Epithelial cell of proximal tubule (primary cell): Measurements from ENCODE around the gene MYRIP. TPM values are rescaled to one million over a fixed set of nuclear protein-coding genes. Genes with fewer than 3 reads are reported as not detected.

Experiments used
- DNase-seq: peaks from one replicate; pipeline ENCODE4 v3.0.0-alpha.2; 2011; ENCODE audit warnings: low read depth
- H3K4me3 ChIP-seq: 2 replicates; pipeline ENCODE4 v1.5.1; 2011; ENCODE audit warnings: low read depth, mild to moderate bottlenecking, low read length
- CTCF ChIP-seq: conservative IDR thresholded peaks from 2 replicates; pipeline ENCODE4 v1.5.1; 2012; ENCODE audit warnings: low read depth, mild to moderate bottlenecking, low read length
- total RNA-seq: library from RNA; depleted of rRNA; stranded (reverse); fragments of >200 nt; gene quantifications from 2 replicates; pipeline ENCODE4 v1.2.3, GENCODE V29; 2015

Gene MYRIP
- total RNA-seq, 1 donor from 2014 or later: 0.12 TPM

GRCh38 chr3:40299721-40300335 lies 490.4 kb downstream of the MYRIP start:
- DNase-seq: no peak
- H3K4me3 ChIP-seq: no peak overlapping the region
- no peak for TF ChIP-seq CTCF

- H3K4me3 ChIP-seq: no peak overlapping the region
- no peak for TF ChIP-seq CTCF
- DNase-seq: no peak
These were observed 493.4 kb downstream of the MYRIP start for GRCh38 chr3:40302784-40303183.

- H3K4me3 ChIP-seq: no peak overlapping the region
- no peak for TF ChIP-seq CTCF
- DNase-seq: no peak
These were observed 494.9 kb downstream of the MYRIP start for GRCh38 chr3:40304352-40304751.

GRCh38 chr3:40306336-40306735 lies 496.9 kb downstream of the MYRIP start:
- H3K4me3 ChIP-seq: no peak overlapping the region
- DNase-seq: no peak
- no peak for TF ChIP-seq CTCF

- TF ChIP-seq CTCF: no peak
- no peak overlapping the region for H3K4me3 ChIP-seq
- DNase-seq: no peak
These were observed 497.8 kb downstream of the MYRIP start for GRCh38 chr3:40307176-40307575.

GRCh38 chr3:40308725-40309417 lies 499.5 kb downstream of the MYRIP start:
- no peak for TF ChIP-seq CTCF
- no peak for DNase-seq
- H3K4me3 ChIP-seq: peak overlapping the region; percentile 92

- DNase-seq: peak; percentile 73
- H3K4me3 ChIP-seq: peak within 1 kb of the TSS; percentile 92
- peak; percentile 88 for TF ChIP-seq CTCF
These were observed 500.1 kb downstream of the MYRIP start, which contains the start of gene EIF1B for GRCh38 chr3:40309418-40309924. EIF1B (plus strand) TSS chr3:40309707; CDS start chr3:40309942, 235 bp downstream.
